ENCODE measurements around the gene TAOK1. TPM values are rescaled to one million over a fixed set of nuclear protein-coding genes. Genes with fewer than 3 reads are reported as not detected.
A peak's percentile ranks its signal among the peaks of the same experiment; 100 is the strongest.

The TAOK1 gene
- total RNA-seq, 4 donors from 2014 or later = 54.7 to 71.8 (median 64.9) TPM

DNA sequence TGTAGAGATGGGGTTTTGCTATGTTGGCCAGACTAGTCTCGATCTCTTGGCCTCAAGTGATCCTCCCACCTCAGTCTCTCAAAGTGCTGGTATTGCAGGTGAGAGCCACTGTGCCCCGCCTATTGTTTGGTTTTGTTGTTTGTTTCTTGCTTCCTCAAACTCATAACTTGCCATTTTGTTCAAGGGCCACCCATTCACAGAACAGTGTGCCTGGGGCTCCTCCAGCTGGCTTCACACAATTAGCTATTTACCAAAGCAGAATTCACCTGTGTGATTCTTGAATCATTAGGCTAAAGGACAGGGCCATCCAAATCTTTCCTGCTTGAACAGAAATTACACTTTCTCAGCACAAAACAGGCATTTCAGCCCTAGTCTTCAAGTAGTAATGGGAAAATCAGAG is 169.5 kb downstream of the TAOK1 start:
- intact Hi-C loops (cut with DNase I; ENCODE audit: low total_unique reads) = no loop called here

GRCh38 chr17:29560316-29560715 is 170.2 kb downstream of the TAOK1 start:
- 68 to 79% methylated on average over 6 of the region's 6 CpGs for WGBS, 2 donors
- TF ChIP-seq POLR2A (IDR thresholded peaks at IDR 0.05) = no peak
- no peak for TF ChIP-seq CTCF (IDR thresholded peaks at IDR 0.05)
- intact Hi-C loops (cut with DNase I; ENCODE audit: low total_unique reads) = no loop called here
- no peak overlapping the region for H3K4me3 ChIP-seq (ENCODE audit: low read depth, poor library complexity, severe bottlenecking)
- DNase-seq (ENCODE audit: low spot score in 2 of 2) = no peak

More for the DNA sequence above, 169.5 kb downstream of the TAOK1 start:
- TF ChIP-seq CTCF (IDR thresholded peaks at IDR 0.05) = no peak
- no peak for TF ChIP-seq POLR2A (IDR thresholded peaks at IDR 0.05)
- DNase-seq (ENCODE audit: low spot score in 2 of 2) = no peak
- no peak overlapping the region for H3K4me3 ChIP-seq (ENCODE audit: low read depth, poor library complexity, severe bottlenecking)
- 93 to 95% methylated on average over 2 of the region's 2 CpGs for WGBS, 2 donors

DNA sequence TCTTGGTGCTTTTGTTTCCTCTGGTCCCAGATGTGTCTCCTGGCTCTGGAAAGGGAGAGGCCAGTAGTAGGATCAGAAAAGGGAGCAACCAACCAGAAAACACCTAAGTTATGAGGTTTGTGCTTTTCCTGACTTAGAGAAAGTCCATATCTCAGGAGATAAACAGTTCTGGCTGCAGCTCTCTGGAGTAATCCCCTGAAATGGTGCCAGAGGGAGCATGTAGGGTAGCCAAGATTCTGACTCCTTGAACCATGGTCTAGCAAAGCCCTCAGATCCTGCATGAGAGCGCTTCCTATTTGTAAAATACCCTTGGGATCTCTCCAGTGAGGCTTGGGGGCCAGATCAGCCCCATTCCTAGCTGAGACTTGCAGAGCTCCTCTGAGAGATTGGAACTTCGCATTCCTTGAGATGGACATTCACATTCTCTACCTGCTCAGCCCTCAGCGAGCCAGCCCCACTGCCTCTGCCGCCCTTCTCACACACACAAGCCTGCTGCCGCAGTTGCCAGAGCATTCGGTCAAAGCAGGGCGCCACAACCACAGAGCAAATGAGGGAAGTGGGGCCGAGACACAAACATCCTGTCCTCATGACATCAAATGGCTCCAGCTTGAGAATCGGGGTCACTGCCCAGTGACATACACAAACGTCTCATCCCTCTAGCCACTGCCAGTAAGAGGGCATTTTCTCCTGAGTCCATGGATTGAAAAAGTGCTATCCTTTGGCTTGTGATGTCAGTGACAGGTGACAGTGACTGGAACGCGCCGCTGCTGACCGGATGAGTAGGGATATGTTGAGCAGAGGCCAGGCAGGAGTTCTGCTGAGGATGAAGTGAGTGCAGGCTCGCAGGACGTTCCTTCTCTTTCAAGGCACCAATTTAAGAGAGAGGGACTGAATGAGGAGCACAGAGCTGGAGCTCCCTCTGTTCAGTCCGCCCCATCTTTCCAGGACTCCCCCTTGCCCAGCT is 171.7 kb downstream of the TAOK1 start:
- WGBS, 2 donors = 83 to 86% methylated on average over 16 to 17 of the region's 17 CpGs
- intact Hi-C loops (cut with DNase I; ENCODE audit: low total_unique reads) = no loop called here
- DNase-seq (ENCODE audit: low spot score in 2 of 2) = peak; percentile 21 to 80
- TF ChIP-seq POLR2A (IDR thresholded peaks at IDR 0.05) (no peak), CTCF (IDR thresholded peaks at IDR 0.05) (no peak)
- H3K4me3 ChIP-seq (ENCODE audit: low read depth, poor library complexity, severe bottlenecking) = no peak overlapping the region

- intact Hi-C loops (cut with DNase I; ENCODE audit: low total_unique reads) = no loop called here
- no peak overlapping the region for H3K4me3 ChIP-seq (ENCODE audit: low read depth, poor library complexity, severe bottlenecking)
- no peak for TF ChIP-seq POLR2A (IDR thresholded peaks at IDR 0.05)
- no peak for TF ChIP-seq CTCF (IDR thresholded peaks at IDR 0.05)
- peak in 1 of 2 donors; percentile 78 for DNase-seq (ENCODE audit: low spot score in 2 of 2)
- 83 to 92% methylated on average over 14 to 18 of the region's 18 CpGs for WGBS, 2 donors
Observed at GRCh38 chr17:29562615-29563014, 172.5 kb downstream of the TAOK1 start.

DNA sequence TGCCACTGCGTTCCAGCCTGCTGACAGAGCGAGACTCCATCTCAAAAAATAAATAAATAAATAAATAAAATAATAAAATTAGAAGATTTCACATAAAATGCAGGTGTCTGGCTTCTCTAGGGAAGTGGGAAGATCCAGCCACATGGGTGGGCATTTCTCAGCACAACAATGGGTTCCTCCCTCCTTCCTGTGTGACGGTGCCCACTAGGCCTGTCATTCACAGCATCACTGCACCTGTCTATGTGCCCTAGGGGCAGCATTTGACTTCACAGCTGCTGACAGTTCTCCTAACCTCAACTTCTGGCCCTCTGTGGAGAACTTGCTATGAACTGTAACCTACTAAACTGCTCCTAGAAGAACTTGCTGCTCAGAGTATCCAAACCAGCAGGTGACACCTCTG is 173.7 kb downstream of the TAOK1 start:
- no peak overlapping the region for H3K4me3 ChIP-seq (ENCODE audit: low read depth, poor library complexity, severe bottlenecking)
- WGBS, 2 donors = 91 to 96% methylated on average over 3 of the region's 3 CpGs
- TF ChIP-seq POLR2A (IDR thresholded peaks at IDR 0.05) (no peak), CTCF (IDR thresholded peaks at IDR 0.05) (no peak)
- DNase-seq (ENCODE audit: low spot score in 2 of 2) = no peak
- intact Hi-C loops (cut with DNase I; ENCODE audit: low total_unique reads) = no loop called here
